ENCODE data around the gene EPB41L2. TPM values are rescaled to one million over a fixed set of nuclear protein-coding genes. Genes with fewer than 3 reads are reported as not detected.

The EPB41L2 gene
- total RNA-seq, 1 experiment from 2014 or later: 74.8 TPM

DNA sequence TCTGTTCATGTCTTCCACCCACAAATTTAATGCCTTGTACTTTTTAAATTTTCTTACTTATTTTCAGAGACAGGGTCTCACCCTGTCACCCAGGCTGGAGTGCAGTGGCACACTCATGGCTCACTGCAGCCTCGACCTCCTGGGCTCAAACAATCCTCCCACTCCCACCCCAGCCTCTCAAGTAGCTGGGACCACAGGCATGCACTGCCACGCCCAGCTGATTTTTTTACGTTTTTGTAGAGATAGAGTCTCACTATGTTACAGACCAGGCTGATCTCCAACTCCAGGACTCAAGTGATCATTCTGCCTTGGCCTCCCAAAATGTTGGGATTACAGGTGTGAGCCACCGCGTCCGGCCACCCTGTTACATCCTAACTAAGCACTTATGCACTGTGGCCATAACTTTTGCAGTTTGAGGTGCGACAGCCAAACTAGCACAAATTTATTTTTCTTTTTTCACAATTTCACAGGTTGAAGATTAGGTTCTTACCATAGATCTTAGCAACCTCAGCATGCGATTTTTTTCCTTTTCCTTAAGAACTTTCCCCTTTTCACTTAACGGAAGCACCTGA, 92.1 kb downstream of the EPB41L2 start:
- Histone ChIP-seq H3K4me3 (replicated peaks in 1 of 2; ENCODE audit: low read depth in 1 of 2, low read length in 2 of 2) (no peak overlapping the region), H3K27me3 (ENCODE audit: insufficient read depth, low read length) (no peaks in the 10 kb centered on the region), H4K20me1 (ENCODE audit: insufficient read depth) (no peaks in the 10 kb centered on the region), H3K9me2 (ENCODE audit: insufficient read depth) (no peaks in the 10 kb centered on the region), H3K79me2 (ENCODE audit: insufficient read depth, low read length) (peaks cover 9% of the 10 kb centered on the region; the same call in 1 of the 2 replicates), H3K36me3 (ENCODE audit: control insufficient read depth in 1 of 2, insufficient read depth in 2 of 2, low read length in 2 of 2) (no peaks in the 10 kb centered on the region), H2AFZ (ENCODE audit: low read depth, low read length, poor library complexity, severe bottlenecking) (no peak overlapping the region), H3K4me1 (ENCODE audit: control insufficient read depth in 1 of 2, insufficient read depth in 2 of 2, low read length in 2 of 2) (peaks cover 0 to 14% of the 10 kb centered on the region in 2 experiments; a peak in 2 of 4 replicates), H3K27ac (ENCODE audit: low read depth, low read length) (no peak overlapping the region), H3K4me2 (ENCODE audit: low read length) (no peak overlapping the region), H3K9ac (ENCODE audit: low read length) (no peak overlapping the region), H3K9me3 (ENCODE audit: control insufficient read depth in 1 of 2, insufficient read depth in 1 of 2, low read depth in 1 of 2, low read length in 2 of 2) (no peaks in the 10 kb centered on the region)
- no peak for DNase-seq (ENCODE audit: low read depth, low spot score)
- intact Hi-C loops (cut with micrococcal nuclease): no loop called here
- POLR2A ChIA-PET: no interaction called here
- RAD21 ChIA-PET (ENCODE audit: low non-redundant PET in 1 of 2, low total read pairs in 2 of 2, uncharacterized antibody in 2 of 2, unreplicated experiment in 2 of 2): no interaction called here
- CTCF ChIA-PET: no interaction called here
- ATAC-seq: no peak
- TF ChIP-seq POLR2AphosphoS5 (IDR thresholded peaks at IDR 0.05; ENCODE audit: low read depth, low read length) (no peak), EGR1 (IDR thresholded peaks at IDR 0.05; ENCODE audit: low read depth) (no peak), SIN3A (IDR thresholded peaks at IDR 0.05; ENCODE audit: low read depth) (no peak), RAD21 (IDR thresholded peaks at IDR 0.05; ENCODE audit: low read depth) (no peak), SP1 (IDR thresholded peaks at IDR 0.05; ENCODE audit: low read depth) (no peak), POLR2A (IDR thresholded peaks at IDR 0.05; ENCODE audit: borderline replicate concordance, extremely low read depth, insufficient read depth, insufficient read length) (no peak), ZFX (IDR thresholded peaks at IDR 0.05) (no peak), EZH2phosphoT487 (IDR thresholded peaks at IDR 0.05; ENCODE audit: borderline replicate concordance) (no peak), CBX3 (IDR thresholded peaks at IDR 0.05; ENCODE audit: low read depth) (no peak), ELF1 (IDR thresholded peaks at IDR 0.05; ENCODE audit: borderline replicate concordance, low read depth) (no peak)
- TF ChIP-seq, protein P1, sequence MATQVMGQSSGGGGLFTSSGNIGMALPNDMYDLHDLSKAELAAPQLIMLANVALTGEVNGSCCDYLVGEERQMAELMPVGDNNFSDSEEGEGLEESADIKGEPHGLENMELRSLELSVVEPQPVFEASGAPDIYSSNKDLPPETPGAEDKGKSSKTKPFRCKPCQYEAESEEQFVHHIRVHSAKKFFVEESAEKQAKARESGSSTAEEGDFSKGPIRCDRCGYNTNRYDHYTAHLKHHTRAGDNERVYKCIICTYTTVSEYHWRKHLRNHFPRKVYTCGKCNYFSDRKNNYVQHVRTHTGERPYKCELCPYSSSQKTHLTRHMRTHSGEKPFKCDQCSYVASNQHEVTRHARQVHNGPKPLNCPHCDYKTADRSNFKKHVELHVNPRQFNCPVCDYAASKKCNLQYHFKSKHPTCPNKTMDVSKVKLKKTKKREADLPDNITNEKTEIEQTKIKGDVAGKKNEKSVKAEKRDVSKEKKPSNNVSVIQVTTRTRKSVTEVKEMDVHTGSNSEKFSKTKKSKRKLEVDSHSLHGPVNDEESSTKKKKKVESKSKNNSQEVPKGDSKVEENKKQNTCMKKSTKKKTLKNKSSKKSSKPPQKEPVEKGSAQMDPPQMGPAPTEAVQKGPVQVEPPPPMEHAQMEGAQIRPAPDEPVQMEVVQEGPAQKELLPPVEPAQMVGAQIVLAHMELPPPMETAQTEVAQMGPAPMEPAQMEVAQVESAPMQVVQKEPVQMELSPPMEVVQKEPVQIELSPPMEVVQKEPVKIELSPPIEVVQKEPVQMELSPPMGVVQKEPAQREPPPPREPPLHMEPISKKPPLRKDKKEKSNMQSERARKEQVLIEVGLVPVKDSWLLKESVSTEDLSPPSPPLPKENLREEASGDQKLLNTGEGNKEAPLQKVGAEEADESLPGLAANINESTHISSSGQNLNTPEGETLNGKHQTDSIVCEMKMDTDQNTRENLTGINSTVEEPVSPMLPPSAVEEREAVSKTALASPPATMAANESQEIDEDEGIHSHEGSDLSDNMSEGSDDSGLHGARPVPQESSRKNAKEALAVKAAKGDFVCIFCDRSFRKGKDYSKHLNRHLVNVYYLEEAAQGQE (IDR thresholded peaks at IDR 0.05; ENCODE audit: low read depth): no peak
- TF ChIP-seq, protein P2, sequence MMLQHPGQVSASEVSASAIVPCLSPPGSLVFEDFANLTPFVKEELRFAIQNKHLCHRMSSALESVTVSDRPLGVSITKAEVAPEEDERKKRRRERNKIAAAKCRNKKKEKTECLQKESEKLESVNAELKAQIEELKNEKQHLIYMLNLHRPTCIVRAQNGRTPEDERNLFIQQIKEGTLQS (IDR thresholded peaks at IDR 0.05): no peak
- TF ChIP-seq, protein P3, sequence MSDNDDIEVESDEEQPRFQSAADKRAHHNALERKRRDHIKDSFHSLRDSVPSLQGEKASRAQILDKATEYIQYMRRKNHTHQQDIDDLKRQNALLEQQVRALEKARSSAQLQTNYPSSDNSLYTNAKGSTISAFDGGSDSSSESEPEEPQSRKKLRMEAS (IDR thresholded peaks at IDR 0.05): no peak
- no TSS peak for BruUV-seq (replicated peaks)
